ENCODE measurements around the gene TTF2.

Gene TTF2

GRCh38 chr1:117059678-117060440 lies at the start of gene TTF2:
Gene TTF2 (plus strand): TSS chr1:117060326. CDS start chr1:117060347, 21 bp downstream.
- Mint-ChIP-seq H3K27ac (no peak within 1 kb of the TSS), H3K9me3 (no peaks in the 10 kb centered on the region), H3K27me3 (no peaks in the 10 kb centered on the region), H3K4me1 (ENCODE audit: low read depth) (peaks cover 60% of the 10 kb centered on the region), H3K4me3 (no peak within 1 kb of the TSS), H3K36me3 (ENCODE audit: low read depth) (no peaks in the 10 kb centered on the region)

- no peak overlapping the region for H3K4me3 Mint-ChIP-seq
- no peak overlapping the region for H3K27ac Mint-ChIP-seq
- peaks cover 64% of the 10 kb centered on the region for H3K4me1 Mint-ChIP-seq (ENCODE audit: low read depth)
- H3K27me3 Mint-ChIP-seq: no peaks in the 10 kb centered on the region
- no peaks in the 10 kb centered on the region for H3K36me3 Mint-ChIP-seq (ENCODE audit: low read depth)
- no peaks in the 10 kb centered on the region for H3K9me3 Mint-ChIP-seq
These were observed 48.8 kb upstream of the TTF2 start for GRCh38 chr1:117011334-117011733.

GRCh38 chr1:117013309-117013858 lies 46.7 kb upstream of the TTF2 start:
- Mint-ChIP-seq H3K27ac (peak overlapping the region; percentile 69), H3K4me3 (no peak overlapping the region), H3K9me3 (no peaks in the 10 kb centered on the region), H3K27me3 (no peaks in the 10 kb centered on the region), H3K36me3 (ENCODE audit: low read depth) (no peaks in the 10 kb centered on the region), H3K4me1 (ENCODE audit: low read depth) (peaks cover 68% of the 10 kb centered on the region)

- Mint-ChIP-seq H3K4me3 (peak overlapping the region; percentile 37), H3K27me3 (no peaks in the 10 kb centered on the region), H3K9me3 (no peaks in the 10 kb centered on the region), H3K4me1 (ENCODE audit: low read depth) (peaks cover 62% of the 10 kb centered on the region), H3K27ac (peak overlapping the region; percentile 63), H3K36me3 (ENCODE audit: low read depth) (no peaks in the 10 kb centered on the region)
These were observed 45.9 kb upstream of the TTF2 start for GRCh38 chr1:117014209-117014608.

- no peaks in the 10 kb centered on the region for H3K27me3 Mint-ChIP-seq
- H3K4me1 Mint-ChIP-seq (ENCODE audit: low read depth): peaks cover 54% of the 10 kb centered on the region
- no peaks in the 10 kb centered on the region for H3K9me3 Mint-ChIP-seq
- no peaks in the 10 kb centered on the region for H3K36me3 Mint-ChIP-seq (ENCODE audit: low read depth)
- peak overlapping the region; percentile 33 for H3K4me3 Mint-ChIP-seq
- H3K27ac Mint-ChIP-seq: peak overlapping the region; percentile 76
These were observed 44.4 kb upstream of the TTF2 start for GRCh38 chr1:117015724-117016123.

- peaks cover 54% of the 10 kb centered on the region for H3K4me1 Mint-ChIP-seq (ENCODE audit: low read depth)
- H3K27ac Mint-ChIP-seq: no peak overlapping the region
- H3K4me3 Mint-ChIP-seq: no peak overlapping the region
- H3K9me3 Mint-ChIP-seq: no peaks in the 10 kb centered on the region
- H3K36me3 Mint-ChIP-seq (ENCODE audit: low read depth): no peaks in the 10 kb centered on the region
- no peaks in the 10 kb centered on the region for H3K27me3 Mint-ChIP-seq
These were observed 43.1 kb upstream of the TTF2 start for GRCh38 chr1:117017062-117017461.

- peaks cover 54% of the 10 kb centered on the region for H3K4me1 Mint-ChIP-seq (ENCODE audit: low read depth)
- no peaks in the 10 kb centered on the region for H3K27me3 Mint-ChIP-seq
- H3K27ac Mint-ChIP-seq: no peak overlapping the region
- H3K36me3 Mint-ChIP-seq (ENCODE audit: low read depth): no peaks in the 10 kb centered on the region
- no peak overlapping the region for H3K4me3 Mint-ChIP-seq
- no peaks in the 10 kb centered on the region for H3K9me3 Mint-ChIP-seq
These were observed 42.5 kb upstream of the TTF2 start for GRCh38 chr1:117017648-117018047.

- Mint-ChIP-seq H3K27ac (no peak overlapping the region), H3K4me1 (ENCODE audit: low read depth) (peaks cover 27% of the 10 kb centered on the region), H3K27me3 (no peaks in the 10 kb centered on the region), H3K4me3 (no peak overlapping the region), H3K36me3 (ENCODE audit: low read depth) (peaks cover 7% of the 10 kb centered on the region), H3K9me3 (no peaks in the 10 kb centered on the region)
These were observed 39.5 kb upstream of the TTF2 start for GRCh38 chr1:117020526-117021156.

GRCh38 chr1:117022114-117022513 lies 38.0 kb upstream of the TTF2 start:
- H3K4me1 Mint-ChIP-seq (ENCODE audit: low read depth): peaks cover 13% of the 10 kb centered on the region
- no peak overlapping the region for H3K27ac Mint-ChIP-seq
- no peaks in the 10 kb centered on the region for H3K27me3 Mint-ChIP-seq
- H3K9me3 Mint-ChIP-seq: no peaks in the 10 kb centered on the region
- no peak overlapping the region for H3K4me3 Mint-ChIP-seq
- peaks cover 7% of the 10 kb centered on the region for H3K36me3 Mint-ChIP-seq (ENCODE audit: low read depth)

- peaks cover 3% of the 10 kb centered on the region for H3K4me1 Mint-ChIP-seq (ENCODE audit: low read depth)
- no peak overlapping the region for H3K27ac Mint-ChIP-seq
- H3K27me3 Mint-ChIP-seq: no peaks in the 10 kb centered on the region
- H3K9me3 Mint-ChIP-seq: no peaks in the 10 kb centered on the region
- peaks cover 7% of the 10 kb centered on the region for H3K36me3 Mint-ChIP-seq (ENCODE audit: low read depth)
- H3K4me3 Mint-ChIP-seq: no peak overlapping the region
These were observed 34.6 kb upstream of the TTF2 start for GRCh38 chr1:117025568-117025967.

GRCh38 chr1:117026361-117026760 lies 33.8 kb upstream of the TTF2 start:
- peaks cover 3% of the 10 kb centered on the region for H3K4me1 Mint-ChIP-seq (ENCODE audit: low read depth)
- H3K9me3 Mint-ChIP-seq: no peaks in the 10 kb centered on the region
- peaks cover 7% of the 10 kb centered on the region for H3K36me3 Mint-ChIP-seq (ENCODE audit: low read depth)
- H3K27me3 Mint-ChIP-seq: no peaks in the 10 kb centered on the region
- no peak overlapping the region for H3K27ac Mint-ChIP-seq
- no peak overlapping the region for H3K4me3 Mint-ChIP-seq

GRCh38 chr1:117029685-117030084 lies 30.4 kb upstream of the TTF2 start:
- H3K27me3 Mint-ChIP-seq: no peaks in the 10 kb centered on the region
- peaks cover 3% of the 10 kb centered on the region for H3K4me1 Mint-ChIP-seq (ENCODE audit: low read depth)
- H3K36me3 Mint-ChIP-seq (ENCODE audit: low read depth): peaks cover 2% of the 10 kb centered on the region
- no peaks in the 10 kb centered on the region for H3K9me3 Mint-ChIP-seq
- H3K27ac Mint-ChIP-seq: no peak overlapping the region
- H3K4me3 Mint-ChIP-seq: no peak overlapping the region

GRCh38 chr1:117030271-117030877 lies 29.8 kb upstream of the TTF2 start:
- H3K27ac Mint-ChIP-seq: no peak overlapping the region
- no peak overlapping the region for H3K4me3 Mint-ChIP-seq
- H3K36me3 Mint-ChIP-seq (ENCODE audit: low read depth): no peaks in the 10 kb centered on the region
- peaks cover 3% of the 10 kb centered on the region for H3K4me1 Mint-ChIP-seq (ENCODE audit: low read depth)
- H3K27me3 Mint-ChIP-seq: no peaks in the 10 kb centered on the region
- no peaks in the 10 kb centered on the region for H3K9me3 Mint-ChIP-seq

GRCh38 chr1:117032266-117032665 lies 27.9 kb upstream of the TTF2 start:
- no peaks in the 10 kb centered on the region for H3K27me3 Mint-ChIP-seq
- peaks cover 3% of the 10 kb centered on the region for H3K4me1 Mint-ChIP-seq (ENCODE audit: low read depth)
- H3K36me3 Mint-ChIP-seq (ENCODE audit: low read depth): no peaks in the 10 kb centered on the region
- H3K9me3 Mint-ChIP-seq: no peaks in the 10 kb centered on the region
- H3K4me3 Mint-ChIP-seq: no peak overlapping the region
- H3K27ac Mint-ChIP-seq: no peak overlapping the region

All from stimulated activated naive CD8-positive, alpha-beta T cell treated with anti-CD3 and anti-CD28 coated beads, Interleukin-15, Interleukin-2, amounts not matched to agents 100 ng/mL and 50 ng/mL, for 24 hours (primary cell).